ENCODE measurements around the gene PTPRM. TPM values are rescaled to one million over a fixed set of nuclear protein-coding genes. Genes with fewer than 3 reads are reported as not detected.

The PTPRM gene
- total and polyA plus RNA-seq, 12 donors = 31.7 to 116 (median 61.2) TPM

- no peak overlapping the region for H3K27ac ChIP-seq
- no peak for TF ChIP-seq POLR2A (IDR thresholded peaks at IDR 0.05)
- no peak for TF ChIP-seq CTCF (IDR thresholded peaks at IDR 0.05)
- DNase-seq = no peak
- no peak overlapping the region for H3K4me3 ChIP-seq
- 80 to 94% (median 87%) methylated on average over 2 of the region's 2 CpGs for WGBS, 4 donors
- H3K9me3 ChIP-seq (replicated peaks in 1 of 3) = no peaks in the 10 kb centered on the region
- no peaks in the 10 kb centered on the region for H3K36me3 ChIP-seq (replicated peaks in 1 of 2)
- intact Hi-C loops (cut with DNase I) = no loop called here
- H3K4me1 ChIP-seq (replicated peaks in 1 of 2) = no peaks in the 10 kb centered on the region
- no peaks in the 10 kb centered on the region for H3K27me3 ChIP-seq
Measured at GRCh38 chr18:8314124-8314523, 747.0 kb downstream of the PTPRM start.

GRCh38 chr18:8319798-8320489 lies 752.8 kb downstream of the PTPRM start:
- 84 to 93% (median 91%) methylated on average over 6 of the region's 6 CpGs for WGBS, 4 donors
- Histone ChIP-seq H3K4me3 (no peak overlapping the region), H3K9me3 (replicated peaks in 1 of 3) (no peaks in the 10 kb centered on the region), H3K27me3 (no peaks in the 10 kb centered on the region), H3K36me3 (replicated peaks in 1 of 2) (no peaks in the 10 kb centered on the region), H3K4me1 (replicated peaks in 1 of 2) (no peaks in the 10 kb centered on the region), H3K27ac (no peak overlapping the region)
- no peak for TF ChIP-seq CTCF (IDR thresholded peaks at IDR 0.05)
- TF ChIP-seq POLR2A (IDR thresholded peaks at IDR 0.05) = no peak
- intact Hi-C loops (cut with DNase I) = no loop called here
- no peak for DNase-seq

GRCh38 chr18:8322486-8322885 lies 755.4 kb downstream of the PTPRM start:
- DNase-seq = no peak
- Histone ChIP-seq H3K27ac (no peak overlapping the region), H3K9me3 (replicated peaks in 1 of 3) (no peaks in the 10 kb centered on the region), H3K36me3 (replicated peaks in 1 of 2) (no peaks in the 10 kb centered on the region), H3K27me3 (no peaks in the 10 kb centered on the region), H3K4me1 (replicated peaks in 1 of 2) (no peaks in the 10 kb centered on the region), H3K4me3 (no peak overlapping the region)
- TF ChIP-seq POLR2A (IDR thresholded peaks at IDR 0.05) = no peak
- no peak for TF ChIP-seq CTCF (IDR thresholded peaks at IDR 0.05)
- intact Hi-C loops (cut with DNase I) = no loop called here
- WGBS, 4 donors = 79 to 94% (median 85%) methylated on average over 2 of the region's 2 CpGs

- H3K4me3 ChIP-seq = no peak overlapping the region
- H3K36me3 ChIP-seq (replicated peaks in 1 of 2) = no peaks in the 10 kb centered on the region
- no peak for DNase-seq
- intact Hi-C loops (cut with DNase I) = no loop called here
- H3K27me3 ChIP-seq = no peaks in the 10 kb centered on the region
- TF ChIP-seq POLR2A (IDR thresholded peaks at IDR 0.05) = no peak
- no peak for TF ChIP-seq CTCF (IDR thresholded peaks at IDR 0.05)
- no peak overlapping the region for H3K27ac ChIP-seq
- H3K4me1 ChIP-seq (replicated peaks in 1 of 2) = peaks cover 0 to 16% of the 10 kb centered on the region in 2 donors
- no peaks in the 10 kb centered on the region for H3K9me3 ChIP-seq (replicated peaks in 1 of 3)
- 92 to 97% (median 95%) methylated on average over 3 of the region's 3 CpGs for WGBS, 4 donors
Measured at GRCh38 chr18:8324343-8325065, 757.4 kb downstream of the PTPRM start.
